Stimulated activated memory B cell treated with anti-CD40 and anti-IgM and Interleukin-4, amounts not matched to agents 10 μg/mL and 1 μg/mL and 100 μg/mL, for 72 hours (primary cell): ENCODE measurements around the gene SMPX.

Experiments
- ATAC-seq: fragments of 150-1000 bp; cut with Tn5 transposase; 2 replicates; pipeline ENCODE4 v1.10.0; 2021
- H3K27ac Mint-ChIP-seq: one replicate; pipeline ENCODE4 v1.8.0; 2022; ENCODE audit warnings: mild to moderate bottlenecking, mixed read lengths
- H3K27me3 Mint-ChIP-seq: one replicate; pipeline ENCODE4 v1.8.0; 2022; ENCODE audit warnings: mixed read lengths
- H3K36me3 Mint-ChIP-seq: one replicate; pipeline ENCODE4 v1.8.0; 2022; ENCODE audit warnings: mixed read lengths
- H3K4me1 Mint-ChIP-seq: one replicate; pipeline ENCODE4 v1.8.0; 2022; ENCODE audit warnings: mixed read lengths
- H3K4me3 Mint-ChIP-seq: one replicate; pipeline ENCODE4 v1.8.0; 2022; ENCODE audit warnings: mild to moderate bottlenecking, moderate library complexity, mixed read lengths
- H3K9me3 Mint-ChIP-seq: one replicate; pipeline ENCODE4 v1.8.0; 2022; ENCODE audit warnings: mixed read lengths

The SMPX gene

DNA sequence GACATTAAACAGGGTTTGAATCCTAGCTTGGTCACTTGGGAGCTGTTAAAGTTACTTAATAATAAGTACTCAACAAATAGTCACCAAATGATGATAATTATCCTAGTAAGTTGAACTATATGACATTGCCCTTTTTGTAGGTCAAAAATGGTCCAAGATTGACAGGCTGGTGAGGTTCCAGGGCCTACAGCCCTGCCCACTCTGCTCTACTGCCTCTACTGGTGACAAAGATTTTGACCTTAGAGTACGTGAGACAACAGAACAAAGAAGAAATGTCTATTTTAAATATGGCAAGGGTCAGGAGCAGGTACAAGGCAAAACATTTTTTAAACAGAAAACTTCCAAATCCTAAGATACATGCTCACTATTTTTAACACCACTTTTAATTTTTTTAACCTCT lies 572 bp upstream of the SMPX start:
- no peaks in the 10 kb centered on the region for H3K27me3 Mint-ChIP-seq
- H3K36me3 Mint-ChIP-seq = no peaks in the 10 kb centered on the region
- H3K4me1 Mint-ChIP-seq = no peaks in the 10 kb centered on the region
- no peak overlapping the region for H3K27ac Mint-ChIP-seq
- no peak overlapping the region for H3K4me3 Mint-ChIP-seq
- H3K9me3 Mint-ChIP-seq = no peaks in the 10 kb centered on the region
- no peak for ATAC-seq

- H3K4me3 Mint-ChIP-seq = no peak overlapping the region
- ATAC-seq = no peak
- H3K27me3 Mint-ChIP-seq = no peaks in the 10 kb centered on the region
- H3K9me3 Mint-ChIP-seq = no peaks in the 10 kb centered on the region
- no peaks in the 10 kb centered on the region for H3K4me1 Mint-ChIP-seq
- no peak overlapping the region for H3K27ac Mint-ChIP-seq
- no peaks in the 10 kb centered on the region for H3K36me3 Mint-ChIP-seq
These were observed 959 bp downstream of the SMPX start for GRCh38 chrX:21756785-21757529.

GRCh38 chrX:21749924-21750323 lies 8.0 kb downstream of the SMPX start:
- no peak for ATAC-seq
- peaks cover 7% of the 10 kb centered on the region for H3K27me3 Mint-ChIP-seq
- no peak overlapping the region for H3K4me3 Mint-ChIP-seq
- H3K36me3 Mint-ChIP-seq = no peaks in the 10 kb centered on the region
- H3K9me3 Mint-ChIP-seq = no peaks in the 10 kb centered on the region
- H3K4me1 Mint-ChIP-seq = no peaks in the 10 kb centered on the region
- H3K27ac Mint-ChIP-seq = no peak overlapping the region

GRCh38 chrX:21748235-21748634 lies 9.7 kb downstream of the SMPX start:
- H3K4me1 Mint-ChIP-seq = no peaks in the 10 kb centered on the region
- no peaks in the 10 kb centered on the region for H3K36me3 Mint-ChIP-seq
- no peak for ATAC-seq

DNA sequence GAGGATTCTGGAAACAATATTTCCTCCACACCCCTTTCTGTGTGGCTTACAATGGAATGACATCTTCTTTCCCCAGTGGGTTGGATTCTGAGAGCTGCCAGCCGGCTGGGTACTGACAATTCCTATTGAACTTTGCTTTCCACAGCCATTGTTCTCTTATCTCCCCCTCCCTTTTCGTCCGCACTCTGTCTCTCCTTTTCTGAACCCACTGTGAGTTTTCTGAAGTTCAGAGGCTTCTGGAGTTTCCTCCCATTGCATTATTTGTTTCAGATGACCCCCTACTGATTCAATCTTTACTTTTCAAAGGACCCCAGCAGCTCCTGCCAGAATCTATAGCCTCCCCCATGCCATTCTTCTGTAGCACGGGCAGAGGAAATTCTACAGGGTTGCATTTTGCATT lies 10.4 kb downstream of the SMPX start:
- no peak overlapping the region for H3K4me3 Mint-ChIP-seq
- no peaks in the 10 kb centered on the region for H3K9me3 Mint-ChIP-seq
- no peak overlapping the region for H3K27ac Mint-ChIP-seq
- H3K4me1 Mint-ChIP-seq = no peaks in the 10 kb centered on the region
- no peak for ATAC-seq
- H3K27me3 Mint-ChIP-seq = peaks cover 7% of the 10 kb centered on the region
- no peaks in the 10 kb centered on the region for H3K36me3 Mint-ChIP-seq

More at GRCh38 chrX:21748235-21748634, 9.7 kb downstream of the SMPX start:
- H3K9me3 Mint-ChIP-seq = no peaks in the 10 kb centered on the region
- H3K4me3 Mint-ChIP-seq = no peak overlapping the region
- no peak overlapping the region for H3K27ac Mint-ChIP-seq
- H3K27me3 Mint-ChIP-seq = peaks cover 7% of the 10 kb centered on the region

DNA sequence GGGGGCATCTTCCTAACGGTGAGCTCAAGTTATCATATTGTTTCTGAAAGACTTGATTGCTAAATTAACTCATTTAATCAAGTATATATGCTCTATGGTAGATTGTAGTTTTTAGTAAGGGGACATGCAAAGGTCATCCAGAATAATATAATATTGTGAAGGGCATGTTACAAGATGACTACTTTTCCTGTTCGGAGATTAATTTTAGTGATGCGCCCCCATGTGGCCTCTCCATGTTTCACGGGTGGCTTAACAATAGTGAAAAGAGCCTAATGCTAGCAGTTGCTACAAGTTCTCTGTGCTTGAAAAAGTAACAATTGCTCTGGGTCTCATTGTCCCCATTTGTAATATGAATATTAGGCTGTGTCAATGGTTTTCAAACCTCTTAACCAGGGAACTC lies 12.2 kb downstream of the SMPX start:
- Mint-ChIP-seq H3K4me3 (no peak overlapping the region), H3K9me3 (no peaks in the 10 kb centered on the region), H3K27me3 (peaks cover 7% of the 10 kb centered on the region), H3K27ac (no peak overlapping the region), H3K36me3 (no peaks in the 10 kb centered on the region), H3K4me1 (no peaks in the 10 kb centered on the region)
- no peak for ATAC-seq

DNA sequence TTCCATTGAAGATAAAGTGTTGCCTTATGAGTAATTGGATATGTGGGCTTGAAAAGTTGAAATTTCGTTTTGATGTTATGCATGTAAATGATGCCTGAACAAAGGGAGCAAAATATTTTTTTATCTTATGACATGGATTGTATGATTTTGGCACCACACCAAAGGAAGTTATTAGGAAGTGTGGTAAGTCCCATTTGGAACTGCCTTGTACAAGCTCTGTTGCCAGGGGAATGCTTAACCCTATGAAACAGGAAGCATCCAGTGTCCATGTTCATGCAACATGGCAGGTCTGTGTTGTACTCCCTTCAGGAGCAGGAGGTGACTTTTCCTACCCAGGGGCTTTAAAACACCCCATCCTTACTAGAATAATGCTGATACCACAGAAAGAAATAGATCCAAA lies 13.2 kb downstream of the SMPX start:
- Mint-ChIP-seq H3K36me3 (no peaks in the 10 kb centered on the region), H3K27me3 (peaks cover 7% of the 10 kb centered on the region), H3K4me3 (no peak overlapping the region), H3K27ac (no peak overlapping the region), H3K9me3 (no peaks in the 10 kb centered on the region), H3K4me1 (no peaks in the 10 kb centered on the region)
- ATAC-seq = no peak

DNA sequence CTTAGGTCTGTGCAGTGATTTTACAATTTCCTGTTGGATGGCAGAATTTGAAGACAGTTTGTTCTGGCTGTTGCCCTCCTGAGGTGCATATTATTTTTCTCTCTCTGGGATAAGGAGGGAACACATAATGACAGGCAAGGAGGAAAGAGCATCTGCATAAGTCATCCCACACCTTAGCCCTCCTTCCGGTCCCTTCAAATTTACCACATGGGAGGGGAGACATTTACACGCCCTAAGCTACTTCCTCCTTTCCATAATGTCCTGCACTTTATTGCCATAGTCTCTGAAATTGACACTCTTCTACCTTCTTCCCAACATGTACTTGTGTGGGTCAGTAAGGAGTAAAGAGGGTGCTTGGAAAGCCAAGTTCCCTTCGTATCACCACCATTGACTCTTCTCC lies 13.9 kb downstream of the SMPX start:
- peaks cover 7% of the 10 kb centered on the region for H3K27me3 Mint-ChIP-seq
- H3K4me1 Mint-ChIP-seq = no peaks in the 10 kb centered on the region
- no peak for ATAC-seq
- H3K4me3 Mint-ChIP-seq = no peak overlapping the region
- no peaks in the 10 kb centered on the region for H3K9me3 Mint-ChIP-seq
- H3K27ac Mint-ChIP-seq = no peak overlapping the region
- no peaks in the 10 kb centered on the region for H3K36me3 Mint-ChIP-seq

DNA sequence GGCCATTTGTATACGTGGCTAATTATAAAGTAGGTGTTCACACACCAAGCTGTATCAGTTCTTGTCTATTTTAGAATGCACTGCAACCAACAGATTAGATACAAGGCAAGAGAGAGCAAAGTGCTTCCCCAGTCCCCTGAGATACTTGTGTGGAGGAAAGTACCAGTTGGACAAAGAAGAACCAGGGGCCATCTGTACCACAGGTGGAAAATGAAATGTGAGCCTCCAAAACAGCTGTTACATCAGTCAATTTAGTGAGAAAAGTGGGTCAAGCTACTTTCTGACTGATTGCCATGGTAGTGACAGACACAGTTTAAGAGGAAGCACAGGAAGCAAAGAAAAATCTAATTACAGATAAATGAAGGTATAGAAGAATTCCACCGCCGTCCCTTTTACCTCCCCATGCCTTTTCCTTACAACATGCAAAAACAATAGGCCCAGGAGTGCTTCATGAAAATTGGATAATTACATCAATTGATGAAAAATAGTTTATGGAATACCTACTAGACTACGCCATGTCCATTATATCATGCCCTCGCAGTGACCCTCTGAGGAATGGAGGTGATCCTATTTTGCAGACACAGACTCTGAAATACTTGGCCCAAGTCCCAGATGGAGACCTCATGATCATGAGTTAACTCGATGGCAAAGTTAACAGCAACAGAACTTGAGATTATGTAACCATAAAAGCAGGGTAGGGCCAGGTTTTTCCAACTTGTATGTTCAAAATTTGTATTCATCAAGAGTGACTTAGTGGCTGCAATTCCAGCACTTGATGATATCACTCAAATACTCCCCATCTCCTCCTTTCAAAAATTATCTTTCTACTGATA lies 15.8 kb downstream of the SMPX start:
- H3K27ac Mint-ChIP-seq = no peak overlapping the region

GRCh38 chrX:21741364-21741763 lies 16.6 kb downstream of the SMPX start:
- no peaks in the 10 kb centered on the region for H3K9me3 Mint-ChIP-seq
- no peak overlapping the region for H3K4me3 Mint-ChIP-seq
- no peaks in the 10 kb centered on the region for H3K27me3 Mint-ChIP-seq
- no peaks in the 10 kb centered on the region for H3K4me1 Mint-ChIP-seq
- H3K36me3 Mint-ChIP-seq = no peaks in the 10 kb centered on the region
- ATAC-seq = no peak
- no peak overlapping the region for H3K27ac Mint-ChIP-seq

More for the DNA sequence above, 15.8 kb downstream of the SMPX start:
- no peaks in the 10 kb centered on the region for H3K36me3 Mint-ChIP-seq
- H3K4me3 Mint-ChIP-seq = no peak overlapping the region
- H3K9me3 Mint-ChIP-seq = no peaks in the 10 kb centered on the region
- H3K27me3 Mint-ChIP-seq = no peaks in the 10 kb centered on the region
- ATAC-seq = no peak
- H3K4me1 Mint-ChIP-seq = no peaks in the 10 kb centered on the region

DNA sequence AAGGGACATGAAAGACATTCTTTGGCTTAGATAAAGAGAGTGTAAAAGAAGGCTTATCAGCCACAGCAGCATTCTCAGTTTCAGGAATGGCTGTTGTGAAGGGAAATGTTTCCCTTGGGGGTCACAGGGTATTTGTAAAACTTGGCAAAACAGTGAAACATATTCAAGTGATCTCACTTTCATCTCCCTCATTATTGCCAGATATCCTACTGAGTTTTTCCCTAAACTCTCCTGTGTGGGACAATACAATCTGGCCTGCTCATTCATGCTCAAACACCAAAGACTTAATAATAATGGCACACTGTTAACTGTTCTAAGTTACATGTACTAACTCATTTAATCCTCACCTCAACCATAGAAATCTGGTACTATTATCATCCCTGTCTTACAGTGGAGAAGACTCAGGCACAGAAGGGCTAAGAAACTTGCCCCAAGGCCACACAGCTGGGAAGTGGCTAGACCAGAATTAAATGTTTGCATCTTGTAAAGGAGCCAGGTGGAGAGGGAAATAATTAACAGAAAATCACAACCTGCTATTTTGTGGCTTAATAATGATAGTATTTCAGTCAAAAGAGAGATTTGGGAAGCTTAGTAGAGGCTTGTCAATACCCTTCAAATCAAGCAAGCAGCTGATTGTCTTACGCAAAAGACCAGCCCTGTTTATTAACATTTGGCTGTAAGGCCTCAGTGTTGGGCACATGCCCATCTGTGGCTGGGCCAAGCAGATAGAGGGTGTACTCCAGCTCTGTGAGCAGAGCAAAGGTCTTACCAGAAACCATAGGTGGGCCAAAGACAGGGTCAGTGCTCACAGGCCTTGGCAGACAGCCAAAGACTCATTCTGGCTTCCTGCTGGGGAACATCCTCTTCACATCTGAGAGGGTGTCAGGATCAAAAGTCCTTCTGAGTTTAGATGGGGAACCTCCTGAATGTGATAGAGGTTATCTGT lies 17.3 kb downstream of the SMPX start:
- H3K4me1 Mint-ChIP-seq = no peaks in the 10 kb centered on the region
- H3K27ac Mint-ChIP-seq = no peak overlapping the region
- no peaks in the 10 kb centered on the region for H3K36me3 Mint-ChIP-seq
- no peak overlapping the region for H3K4me3 Mint-ChIP-seq
- no peak for ATAC-seq
- H3K27me3 Mint-ChIP-seq = no peaks in the 10 kb centered on the region
- H3K9me3 Mint-ChIP-seq = no peaks in the 10 kb centered on the region

DNA sequence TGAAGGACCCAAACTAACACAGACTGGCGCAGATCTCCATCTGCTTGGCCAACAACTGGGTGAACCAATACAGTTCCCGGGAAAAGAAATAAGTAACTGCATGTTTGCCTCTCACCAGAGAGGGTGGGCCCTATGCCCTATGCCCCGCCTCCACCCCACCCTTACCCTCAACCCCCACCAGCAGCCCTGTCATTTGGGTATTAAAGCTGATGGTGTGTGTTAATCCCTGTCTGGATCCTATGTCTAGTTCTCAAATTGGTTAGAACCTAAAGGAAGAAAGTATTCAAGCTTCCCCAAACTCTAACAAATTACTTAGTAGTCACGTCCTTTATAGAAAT lies 19.0 kb downstream of the SMPX start:
- Mint-ChIP-seq H3K36me3 (no peaks in the 10 kb centered on the region), H3K4me1 (no peaks in the 10 kb centered on the region), H3K27ac (no peak overlapping the region), H3K4me3 (no peak overlapping the region), H3K27me3 (no peaks in the 10 kb centered on the region), H3K9me3 (no peaks in the 10 kb centered on the region)
- no peak for ATAC-seq

DNA sequence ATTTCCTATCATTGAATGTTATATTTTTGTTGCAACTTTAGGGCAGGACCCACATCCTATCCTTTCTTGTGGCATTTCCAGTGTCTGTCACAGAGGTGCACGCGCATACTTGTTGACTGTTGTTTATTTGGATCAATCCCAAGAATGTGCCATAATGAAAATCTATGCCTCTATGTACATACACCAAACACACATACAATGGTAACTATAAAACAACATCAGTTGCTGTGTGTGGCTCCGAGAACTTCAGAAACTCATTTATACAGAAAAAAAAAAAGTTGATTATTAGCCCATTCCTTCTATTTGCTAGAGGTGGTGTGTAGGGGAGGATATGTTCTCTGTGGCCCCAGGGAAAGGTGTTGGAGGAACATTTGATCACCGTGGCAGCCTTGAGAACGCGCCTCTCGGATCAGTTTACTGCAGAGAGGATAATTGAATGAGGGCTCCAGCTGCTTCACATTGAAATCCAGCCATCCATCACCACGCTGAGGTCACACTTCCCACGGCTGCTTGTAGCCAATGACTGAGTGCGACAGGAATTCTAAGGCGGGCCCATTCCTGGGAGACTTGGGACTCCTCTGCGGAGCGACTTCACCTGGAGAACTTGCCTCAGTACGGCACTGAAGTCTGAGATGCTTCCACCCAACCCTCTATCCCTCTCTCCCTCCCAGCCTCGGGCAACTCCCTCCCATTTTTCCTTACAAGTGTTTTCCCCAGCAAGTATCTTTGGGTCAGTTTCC lies 19.5 kb downstream of the SMPX start:
- ATAC-seq = no peak
- no peaks in the 10 kb centered on the region for H3K4me1 Mint-ChIP-seq
- no peaks in the 10 kb centered on the region for H3K9me3 Mint-ChIP-seq
- no peaks in the 10 kb centered on the region for H3K36me3 Mint-ChIP-seq
- H3K4me3 Mint-ChIP-seq = no peak overlapping the region
- H3K27me3 Mint-ChIP-seq = no peaks in the 10 kb centered on the region
- H3K27ac Mint-ChIP-seq = no peak overlapping the region

DNA sequence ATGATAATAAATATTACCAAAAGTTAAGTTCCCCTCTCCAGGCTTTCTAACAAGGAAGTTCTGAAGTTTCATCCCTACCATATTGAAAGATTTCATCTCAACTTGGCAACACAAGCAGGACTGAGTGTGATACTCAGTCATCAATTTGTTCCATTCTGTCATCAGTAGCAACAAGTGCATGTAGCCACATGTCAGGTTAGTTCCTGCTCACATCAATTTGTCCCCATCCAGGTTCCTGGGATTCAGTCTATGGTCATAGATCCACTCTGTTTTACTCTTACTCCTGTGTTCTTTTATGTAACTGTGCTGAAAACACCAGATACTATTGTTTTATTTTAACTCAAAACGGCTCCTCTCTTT lies 22.2 kb downstream of the SMPX start:
- Mint-ChIP-seq H3K27ac (no peak overlapping the region), H3K27me3 (no peaks in the 10 kb centered on the region), H3K4me3 (no peak overlapping the region), H3K4me1 (no peaks in the 10 kb centered on the region), H3K9me3 (no peaks in the 10 kb centered on the region), H3K36me3 (no peaks in the 10 kb centered on the region)
- no peak for ATAC-seq
